GM18861 (cell line): Measurements from ENCODE around the gene KLHL22.
A peak's percentile ranks its signal among the peaks of the same experiment; 100 is the strongest.
"Not testable (repeated sequence)": the region's sequence is repeated elsewhere in the genome, so short reads cannot be mapped to it uniquely, and the experiment has no call there.

Experiments
- ATAC-seq: cut with Tn5 transposase; IDR thresholded peaks from one replicate; pipeline ENCODE4 v1.9.1; 2021; ENCODE audit not compliant: unreplicated experiment

The KLHL22 gene

DNA sequence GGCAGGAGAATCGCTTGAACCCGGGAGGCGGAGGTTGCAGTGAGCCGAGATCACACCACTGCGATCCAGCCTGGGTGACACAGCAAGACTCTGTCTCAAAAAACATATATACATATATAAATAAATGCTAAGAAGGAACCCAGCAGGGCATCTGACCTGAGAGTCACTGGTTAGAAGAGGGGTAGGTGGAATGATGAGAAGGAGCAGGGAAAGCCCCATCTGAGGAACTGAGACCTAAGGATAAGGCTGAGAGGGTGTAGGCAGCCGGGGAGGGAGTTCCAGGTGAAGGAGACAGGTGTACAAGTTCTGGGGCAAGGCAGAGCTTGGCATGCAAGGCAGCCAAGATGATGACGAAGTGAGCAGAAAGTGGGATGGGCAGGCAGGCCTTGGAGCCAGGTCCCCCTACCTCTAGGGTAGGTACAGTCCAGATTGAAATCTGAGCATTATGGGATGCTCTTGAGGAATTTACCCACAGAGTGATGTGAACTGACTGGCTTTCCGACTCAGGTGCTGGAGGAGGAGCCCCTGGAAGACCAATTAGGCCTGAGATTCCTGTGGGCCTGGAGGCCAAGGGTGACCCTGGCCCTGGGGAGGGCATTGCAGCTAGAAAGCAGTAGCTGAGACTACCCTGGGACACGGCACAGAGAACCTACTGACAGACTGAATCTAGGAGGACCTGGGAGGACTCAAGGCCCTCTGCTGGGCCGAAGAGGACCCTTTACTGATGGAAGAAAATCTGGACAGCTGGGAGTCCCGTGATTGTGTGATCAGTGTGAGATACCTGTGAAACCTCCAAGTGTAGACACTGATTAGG, 22.8 kb downstream of the KLHL22 start:
- ATAC-seq = no peak

DNA sequence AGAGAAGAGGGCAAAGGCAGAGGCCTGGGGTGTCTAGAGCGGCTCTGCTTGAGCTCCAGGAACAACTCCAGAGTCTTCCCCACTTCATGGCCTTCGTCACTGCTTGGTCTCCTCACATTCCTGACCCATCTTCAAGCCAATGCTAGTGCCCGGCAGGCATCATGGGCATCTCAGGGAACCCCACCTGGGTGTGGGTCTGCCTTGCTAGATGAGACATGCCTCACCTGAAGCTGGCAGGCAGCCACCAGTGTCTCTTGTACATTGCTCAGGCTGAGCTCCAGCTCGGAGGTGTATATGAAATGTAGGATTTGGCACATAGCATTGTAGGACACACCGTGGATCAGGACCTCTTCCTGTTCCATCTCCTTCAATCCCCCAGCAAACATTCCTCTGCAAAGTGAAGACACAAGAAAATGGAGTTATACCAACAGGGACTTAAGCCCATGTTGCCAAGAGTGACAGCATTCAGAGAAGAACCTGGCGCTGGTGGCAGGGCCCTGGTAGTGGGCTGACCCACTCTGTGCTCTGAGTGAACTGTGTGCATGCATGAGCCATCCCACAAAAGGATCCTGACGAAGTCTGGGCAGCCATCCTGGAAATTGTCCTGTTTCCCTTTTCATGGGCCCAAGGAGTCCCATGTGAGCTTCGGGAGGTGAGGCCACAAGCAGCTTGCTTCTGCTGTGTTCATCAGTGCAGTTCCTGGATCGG, 24.3 kb downstream of the KLHL22 start:
- ATAC-seq = no peak

DNA sequence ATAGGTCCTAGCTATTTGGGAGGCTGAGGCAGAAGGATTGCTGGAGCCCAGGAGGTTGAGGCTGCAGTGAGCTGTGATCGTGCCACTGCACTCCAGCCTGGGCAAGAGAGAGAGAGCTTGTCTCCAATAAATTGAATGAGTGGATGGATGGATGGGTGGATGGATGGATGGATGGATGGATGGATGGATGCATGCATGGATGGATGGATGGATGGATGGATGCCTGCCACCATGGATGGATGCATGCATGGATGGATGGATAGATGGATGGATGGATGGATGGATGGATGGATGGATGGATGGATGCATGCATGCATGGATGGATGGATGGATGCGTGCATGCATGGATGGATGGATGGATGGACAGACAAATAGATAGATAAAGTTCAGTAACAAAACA, 25.1 kb downstream of the KLHL22 start:
- ATAC-seq = not testable (repeated sequence)

DNA sequence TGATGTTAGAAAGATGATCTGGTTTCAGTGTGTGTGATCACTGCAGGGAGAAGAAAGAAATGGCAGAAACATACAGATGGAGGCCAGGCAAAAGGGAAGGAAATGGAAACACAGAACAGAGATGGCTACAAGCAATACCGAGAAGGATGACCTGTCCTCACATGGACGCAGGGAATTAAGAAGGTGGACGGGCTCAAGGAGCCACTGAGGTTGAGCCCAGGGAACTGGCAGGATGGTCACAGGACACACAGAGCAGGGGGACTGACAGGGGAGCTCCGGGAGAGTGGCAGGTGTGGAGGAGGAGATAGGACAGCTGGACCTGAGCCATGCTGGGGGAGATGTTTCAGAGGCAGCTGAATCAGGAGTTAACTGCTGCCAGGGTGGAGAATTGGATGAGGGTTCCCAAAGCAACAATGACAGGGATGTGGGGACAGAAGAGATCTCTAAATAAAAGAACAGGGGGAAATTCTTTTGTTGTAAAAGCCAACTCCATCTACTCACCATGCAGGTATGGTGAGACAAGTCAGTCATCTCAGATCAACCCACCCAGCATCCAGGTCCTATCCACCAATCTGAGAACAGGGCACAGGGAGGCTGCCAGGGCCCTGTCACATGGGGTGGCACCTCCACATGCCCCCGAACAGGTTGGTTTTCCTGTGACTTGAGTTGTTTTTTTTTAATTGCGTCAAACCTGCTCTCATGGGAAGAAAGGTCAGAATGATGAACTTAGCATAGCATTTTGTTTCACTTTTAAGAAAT, 26.3 kb downstream of the KLHL22 start:
- ATAC-seq = no peak

DNA sequence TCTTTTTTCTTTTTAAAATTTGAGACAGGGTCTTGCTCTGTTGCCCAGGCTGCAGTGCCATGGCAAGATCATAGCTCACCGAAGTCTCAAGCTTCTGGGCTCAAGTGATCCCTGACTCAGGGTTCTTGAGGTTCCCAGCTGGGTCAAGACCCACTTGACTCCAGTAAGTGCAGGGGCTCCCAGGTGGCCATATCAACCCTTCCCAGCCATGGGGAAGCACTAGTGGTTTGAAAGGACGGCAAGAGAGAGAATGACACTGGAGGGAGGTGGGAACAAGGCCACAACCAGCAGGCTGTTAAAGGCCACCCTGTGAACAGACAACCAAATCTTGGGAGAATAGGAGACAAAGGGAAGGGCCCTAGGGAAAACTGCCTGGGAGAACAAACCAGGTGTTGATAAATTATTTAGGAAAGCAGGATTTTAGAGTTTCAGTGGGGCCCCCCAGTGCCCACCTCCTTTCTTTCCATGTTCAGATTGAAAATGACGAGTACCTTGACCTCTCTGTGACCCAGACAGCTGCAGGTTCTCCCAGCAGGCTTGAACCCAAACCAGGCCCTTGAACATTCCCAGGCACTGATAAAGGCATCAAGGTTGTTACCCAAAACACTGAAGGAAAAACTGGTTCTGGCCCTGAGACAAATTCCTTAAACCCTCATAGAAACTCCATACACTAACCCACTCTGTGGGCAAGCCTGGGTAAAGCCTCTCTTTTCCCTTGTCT, 28.8 kb downstream of the KLHL22 start:
- ATAC-seq = no peak

DNA sequence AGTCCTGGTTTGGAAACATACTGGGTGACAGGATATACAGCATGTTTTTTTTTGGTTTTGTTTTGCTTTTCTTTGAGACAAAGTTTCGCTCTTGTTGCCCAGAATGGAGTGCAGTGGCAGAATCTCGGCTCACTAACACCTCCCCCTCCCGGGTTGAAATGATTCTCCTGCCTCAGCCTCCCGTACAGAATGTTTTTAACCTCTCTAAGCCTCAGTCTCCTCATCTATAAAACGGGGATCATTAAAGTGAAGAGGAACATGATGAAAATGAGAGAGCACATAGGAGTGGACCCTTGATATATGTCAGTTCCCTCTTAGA, 29.9 kb downstream of the KLHL22 start:
- no peak for ATAC-seq

DNA sequence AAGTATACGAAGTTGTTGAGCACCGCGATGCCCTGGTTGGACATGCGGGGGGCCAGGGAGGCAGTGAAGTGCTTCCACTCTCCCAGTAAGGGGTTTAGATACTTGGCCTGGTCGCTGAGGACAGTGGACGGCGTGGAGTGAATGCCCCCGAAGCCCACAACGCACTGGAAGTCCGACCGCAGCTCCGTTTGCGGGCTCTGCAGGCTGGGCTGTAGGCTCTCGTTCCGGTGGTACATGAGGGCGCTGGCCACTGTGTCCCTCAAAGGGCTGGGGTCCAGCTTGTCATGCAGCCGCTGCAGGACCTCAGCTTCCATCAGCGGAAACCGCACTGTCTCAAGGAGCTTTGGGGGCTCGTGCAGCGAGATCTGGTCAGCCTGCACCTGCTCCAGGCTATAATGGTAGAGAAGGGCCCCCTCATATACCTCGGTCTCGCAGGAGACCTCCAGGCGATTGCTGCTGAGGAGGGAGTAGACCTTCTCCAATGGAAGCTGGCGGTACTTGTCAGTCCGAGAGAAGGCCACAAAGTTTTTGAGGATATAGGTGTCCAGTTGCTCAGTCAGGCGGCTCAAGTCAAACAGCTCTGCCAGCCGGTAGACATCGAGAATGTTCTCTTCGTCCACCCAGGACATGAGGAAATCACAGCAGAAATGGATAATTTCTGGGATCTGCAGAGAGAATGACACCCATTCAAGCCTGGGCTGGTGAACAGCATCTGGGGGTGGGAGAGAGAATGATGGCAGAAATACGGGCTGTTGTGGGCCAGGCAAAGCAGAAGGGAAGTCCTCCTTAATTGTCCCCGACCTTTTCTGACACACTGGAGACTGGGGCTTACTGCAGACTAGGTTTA, 30.5 kb downstream of the KLHL22 start:
- no peak for ATAC-seq

DNA sequence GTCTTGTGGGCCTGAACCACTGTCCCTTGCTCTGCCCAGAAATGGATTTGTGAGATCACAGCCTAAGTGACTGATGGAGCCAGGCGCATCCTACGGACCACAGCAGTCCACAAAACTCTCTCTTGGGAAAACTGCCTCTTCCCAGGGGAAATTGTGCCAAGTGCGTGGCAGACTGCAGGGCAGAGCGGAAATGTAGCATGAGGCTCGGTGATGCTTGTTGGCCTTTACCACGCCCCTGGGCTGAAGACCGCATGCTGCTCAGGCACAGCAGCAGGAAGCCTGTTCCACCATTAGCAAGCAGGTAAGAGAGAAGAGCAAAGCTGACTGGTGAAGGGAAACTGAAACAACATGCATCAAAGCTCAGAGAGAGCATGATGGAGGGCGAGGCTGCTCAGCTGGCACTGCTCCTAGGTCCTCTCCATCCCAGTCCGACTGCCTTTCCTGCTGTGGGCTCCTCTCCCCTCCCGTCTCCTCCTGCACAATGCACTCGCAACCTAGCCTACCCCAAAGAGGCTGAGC, 31.4 kb downstream of the KLHL22 start:
- ATAC-seq = no peak

DNA sequence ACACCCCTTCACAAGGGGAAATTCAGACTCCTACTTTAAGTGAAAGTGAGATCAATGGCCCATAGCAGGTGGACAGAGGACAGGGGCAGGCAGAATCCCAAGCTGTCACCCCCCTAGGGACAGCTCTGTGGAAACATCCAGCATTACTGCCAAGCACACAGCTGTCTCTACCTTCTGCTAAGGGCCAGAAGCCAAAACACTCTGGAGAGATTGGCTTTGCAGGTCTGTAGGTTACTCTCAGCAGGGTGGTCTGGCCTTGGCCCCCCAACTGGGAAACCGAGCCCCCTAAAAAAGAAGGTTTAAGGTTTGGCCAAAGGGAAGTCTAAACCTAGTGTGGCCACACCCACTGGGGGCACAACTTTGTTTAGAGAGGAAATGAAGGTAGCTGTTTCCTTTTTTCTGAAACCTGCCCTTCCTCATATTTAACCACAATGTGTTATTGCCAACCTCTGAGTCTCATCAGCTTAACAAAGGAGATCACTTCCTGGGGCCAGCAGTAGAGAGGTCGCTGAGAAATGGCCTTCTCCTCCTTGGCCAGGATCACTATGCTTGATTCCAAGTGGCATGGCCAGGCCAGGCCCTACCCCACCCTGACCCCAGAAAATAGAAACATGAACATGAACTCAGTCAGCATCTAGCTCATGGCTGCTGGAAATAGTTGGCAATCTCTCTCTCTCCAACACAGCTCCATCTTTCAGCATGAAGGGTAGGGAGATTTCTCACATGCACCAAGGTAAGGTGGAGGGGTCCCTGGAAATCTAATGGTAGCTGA, 32.1 kb downstream of the KLHL22 start:
- ATAC-seq = no peak

DNA sequence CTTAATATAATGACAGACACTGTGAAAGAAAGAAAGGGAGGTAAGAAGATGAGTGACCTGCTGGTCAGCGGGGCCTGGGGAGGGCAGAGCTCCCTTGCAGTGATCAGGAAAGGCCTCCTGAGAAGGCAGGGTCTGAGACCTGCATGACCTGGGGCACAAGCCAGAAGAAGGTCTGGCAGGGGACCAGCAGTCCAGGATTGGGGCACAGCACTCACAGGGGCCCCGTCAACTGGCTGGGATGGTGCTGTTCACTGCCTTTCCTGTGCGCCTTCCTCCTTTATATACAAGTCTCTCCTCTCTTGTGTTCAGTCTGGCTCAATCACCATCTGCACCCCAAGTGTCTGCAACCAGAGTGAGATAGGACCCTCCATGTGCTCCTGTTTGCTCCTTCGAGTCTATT, 35.7 kb downstream of the KLHL22 start:
- ATAC-seq = no peak

DNA sequence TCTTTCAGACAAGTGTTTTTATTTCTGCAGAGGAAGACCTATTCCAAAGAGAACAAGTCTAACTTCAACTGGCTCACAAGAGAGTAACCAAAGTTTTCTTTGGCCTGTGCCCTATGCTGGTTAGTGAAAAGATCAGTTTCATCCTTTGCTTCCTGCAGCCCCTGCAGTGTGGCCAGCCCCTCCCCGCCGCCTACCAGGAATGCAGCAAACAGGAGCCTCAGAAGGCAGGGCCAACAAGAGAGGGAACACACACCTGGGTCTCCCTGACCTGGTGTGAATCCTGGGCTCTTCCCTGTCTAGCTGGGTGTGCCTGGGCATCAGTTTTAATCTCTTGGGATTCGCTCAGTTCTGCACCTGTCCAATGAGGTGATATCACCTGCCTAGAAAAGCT, 36.4 kb downstream of the KLHL22 start:
- no peak for ATAC-seq

DNA sequence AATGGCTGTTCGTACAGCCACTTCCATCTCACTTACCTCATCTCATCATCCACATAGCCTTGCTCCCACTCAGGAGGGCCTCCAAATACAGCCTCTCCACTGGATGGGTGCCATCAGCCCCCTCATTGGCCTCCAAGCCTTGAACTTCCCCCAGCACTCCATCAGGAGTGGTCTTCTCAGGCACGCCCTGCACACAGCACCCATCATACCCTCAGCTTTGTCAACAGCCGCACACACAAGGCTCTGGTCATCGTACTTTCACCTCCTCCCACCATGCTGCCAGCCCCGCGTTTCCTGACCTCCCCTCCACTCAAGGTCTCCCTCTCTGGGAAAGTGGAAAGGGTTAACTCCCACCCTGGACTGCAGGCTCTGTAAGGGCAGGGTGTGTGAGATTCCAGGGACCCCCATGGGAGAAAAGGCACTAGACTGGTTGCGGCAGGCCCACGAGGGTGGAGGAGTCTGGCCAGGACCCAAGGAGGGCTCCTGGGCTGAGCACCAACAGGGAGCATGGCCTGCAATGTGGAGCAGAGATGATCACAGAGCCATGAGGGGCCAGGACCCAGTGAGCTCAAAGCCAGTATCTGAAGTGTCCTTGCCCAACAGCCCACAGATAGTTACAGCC, 37.0 kb downstream of the KLHL22 start:
- ATAC-seq = no peak

DNA sequence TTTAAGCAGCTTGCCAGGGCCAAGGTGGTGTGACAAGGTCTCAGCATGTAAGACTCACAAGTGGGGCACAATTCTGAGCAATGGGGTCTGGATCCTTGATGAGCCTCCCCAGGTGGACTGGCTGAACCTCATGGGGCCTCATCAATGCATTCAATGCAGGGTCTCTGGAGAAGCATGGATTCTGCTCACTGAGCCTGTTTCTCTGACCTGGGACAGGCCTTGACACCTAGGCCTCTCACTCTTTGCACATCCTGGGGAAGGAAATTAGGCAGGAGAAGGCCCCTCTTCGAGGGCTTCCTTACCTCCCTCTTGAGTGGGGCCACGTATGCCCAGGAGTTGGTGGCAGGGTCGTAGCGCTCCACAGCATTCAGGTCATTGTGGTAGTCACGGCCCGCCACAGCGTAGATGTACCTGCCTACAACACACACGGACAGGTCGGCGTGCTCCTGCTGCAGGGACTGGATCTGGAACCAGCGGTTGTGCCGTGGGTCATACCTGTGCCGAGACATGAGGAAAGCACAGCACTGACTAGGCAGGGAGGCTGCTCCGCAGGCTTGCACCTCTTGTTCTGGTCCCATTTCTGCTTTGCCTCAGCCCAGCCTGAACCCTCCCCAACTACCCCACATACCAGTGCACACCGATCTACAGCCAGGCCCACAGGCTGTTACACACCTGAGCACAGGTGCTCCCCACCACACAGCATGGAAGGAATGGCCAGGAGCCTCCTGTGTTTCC, 37.9 kb downstream of the KLHL22 start:
- no peak for ATAC-seq

DNA sequence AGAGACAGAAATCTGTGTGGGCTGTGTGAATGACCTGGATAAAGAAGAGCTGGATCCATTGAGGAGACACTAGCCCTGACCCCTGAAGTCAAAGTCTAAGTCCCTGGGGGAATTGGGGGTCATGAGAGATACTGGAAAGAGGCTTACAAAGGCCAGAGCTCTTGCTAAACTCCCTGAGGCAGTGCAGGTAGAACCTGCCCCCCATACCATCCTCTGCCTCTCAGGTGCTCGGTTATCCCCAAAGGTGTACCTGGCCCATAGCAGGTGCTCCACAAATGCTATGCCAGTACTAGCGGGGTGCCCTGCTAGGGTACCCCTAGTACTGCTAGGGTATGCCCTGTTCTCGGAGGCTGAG, 38.9 kb downstream of the KLHL22 start:
- ATAC-seq = no peak

DNA sequence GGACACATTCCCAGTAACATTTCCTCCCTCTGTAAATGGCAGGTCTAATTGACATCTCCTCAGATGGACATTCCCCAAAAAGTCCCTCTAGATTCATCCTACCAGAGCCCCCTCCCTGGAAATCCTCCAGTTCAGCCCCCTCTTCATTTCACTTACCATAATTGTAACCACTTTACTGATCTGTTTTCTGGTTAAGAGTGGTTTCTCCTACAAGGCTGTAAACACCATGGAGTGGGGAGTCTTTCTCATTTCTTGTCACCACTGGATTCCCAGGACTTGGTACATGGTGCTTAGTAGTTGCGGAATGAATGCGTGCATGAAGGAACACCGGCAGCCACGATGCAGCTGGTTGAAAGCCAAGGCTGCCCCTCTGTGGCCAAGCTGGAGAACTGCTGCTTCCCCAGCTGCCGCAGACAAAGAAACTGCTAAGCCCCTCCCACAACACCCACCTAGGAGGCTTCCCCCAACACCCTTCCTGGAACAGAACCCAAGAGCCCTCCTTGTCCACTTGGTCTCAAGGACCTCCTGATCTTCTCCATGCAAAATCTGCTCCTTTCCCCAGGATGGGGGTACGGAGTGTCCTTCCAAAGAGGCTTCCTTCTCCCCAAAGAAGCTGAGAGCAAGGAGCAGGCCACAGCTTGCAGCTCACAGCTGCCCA, 39.4 kb downstream of the KLHL22 start:
- peak; percentile 48 for ATAC-seq

DNA sequence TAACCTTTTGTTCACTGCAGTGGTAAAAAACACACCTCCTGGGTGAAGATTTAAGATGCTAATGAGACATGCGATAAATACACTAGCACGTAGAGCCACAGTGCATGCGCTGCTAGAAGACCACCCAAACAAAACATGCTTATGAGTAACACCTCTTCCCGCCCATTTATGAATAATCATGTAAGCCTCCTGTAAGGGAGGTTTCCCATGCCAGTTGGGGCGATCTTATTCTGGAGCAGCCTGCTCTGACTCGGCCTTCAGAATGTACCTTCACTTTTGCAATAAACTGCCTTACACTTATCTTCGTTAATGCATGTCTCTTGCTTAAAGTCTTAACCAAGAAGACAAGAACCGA, 39.9 kb downstream of the KLHL22 start:
- ATAC-seq = no peak

DNA sequence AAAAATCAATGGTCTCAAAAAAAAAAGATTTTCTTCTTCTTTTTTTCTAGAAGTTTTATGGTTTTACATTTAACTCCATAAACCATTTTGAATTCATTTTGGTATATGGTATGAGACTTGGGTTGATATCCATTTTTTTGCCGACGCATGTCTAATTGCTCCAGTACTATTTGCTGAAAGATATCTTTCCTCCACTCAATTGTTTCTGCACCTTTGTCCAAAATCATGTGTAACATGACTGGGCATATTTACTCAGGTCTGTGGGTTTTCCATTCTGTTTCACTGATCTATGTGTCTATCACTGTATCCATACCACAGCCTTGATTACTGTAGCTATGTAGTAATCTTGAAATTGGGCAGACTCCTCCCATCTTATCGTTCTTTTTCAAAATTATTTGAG, 42.4 kb downstream of the KLHL22 start:
- ATAC-seq = no peak

DNA sequence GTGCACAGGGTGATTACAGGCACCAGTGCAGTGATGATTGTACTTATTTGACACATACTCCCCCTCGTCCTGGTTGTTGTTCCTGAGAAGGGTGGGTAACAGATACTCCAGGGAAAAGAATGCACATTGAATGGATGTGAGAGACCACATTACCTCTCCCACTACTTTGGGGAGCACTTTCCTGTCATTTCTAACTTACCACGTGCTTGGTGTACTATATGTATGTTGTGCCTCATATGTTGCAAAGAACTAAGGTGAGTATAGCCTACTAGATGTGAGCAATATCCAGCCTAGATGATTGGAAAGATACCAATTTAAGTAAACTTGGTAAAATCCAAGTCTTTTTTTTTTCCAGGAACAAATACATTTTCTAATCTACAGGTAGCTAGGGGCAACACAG, 43.7 kb downstream of the KLHL22 start:
- ATAC-seq = no peak
